SK-N-SH treated with all-trans-retinoic acid at 6 μM for 48 hours (cell line): ENCODE data around the gene OR5AU1.

Experiments used
- ESRRG ChIP-seq: fragments of 250-450 bp; sonication (Bioruptor Pico); IDR thresholded peaks from 2 replicates; pipeline ENCODE4 v1.6.1; 2021; ENCODE audit warnings: mild to moderate bottlenecking
- GLIS3 ChIP-seq: fragments of 250-450 bp; sonication (Bioruptor Pico); IDR thresholded peaks from 2 replicates; pipeline ENCODE4 v1.5.0; 2020; ENCODE audit warnings: mild to moderate bottlenecking, moderate library complexity
- ISL1 ChIP-seq: fragments of 250-450 bp; sonication (Bioruptor Pico); IDR thresholded peaks from 2 replicates; pipeline ENCODE4 v2.1.2; 2022; ENCODE audit warnings: mild to moderate bottlenecking, moderate library complexity
- TCF4 ChIP-seq: fragments of 250-450 bp; sonication (Bioruptor Pico); IDR thresholded peaks from 2 replicates; pipeline ENCODE4 v1.8.0; 2021; ENCODE audit warnings: mild to moderate bottlenecking, moderate library complexity, borderline replicate concordance
- TOX ChIP-seq: fragments of 250-450 bp; sonication (Bioruptor Pico); IDR thresholded peaks from 2 replicates; pipeline ENCODE4 v1.8.0; 2021; ENCODE audit warnings: mild to moderate bottlenecking, moderate library complexity, borderline replicate concordance
- ZFP3 ChIP-seq: fragments of 250-450 bp; sonication (Bioruptor Pico); IDR thresholded peaks from 2 replicates; pipeline ENCODE4 v1.5.0; 2020; ENCODE audit warnings: mild to moderate bottlenecking, moderate library complexity
- ZFP30 ChIP-seq: fragments of 450-650 bp; formaldehyde crosslinking; IDR thresholded peaks from 2 replicates; pipeline ENCODE4 v1.5.0; 2022; ENCODE audit warnings: mild to moderate bottlenecking, moderate library complexity
- ZNF565 ChIP-seq: fragments of 450-650 bp; formaldehyde crosslinking; conservative IDR thresholded peaks from 2 replicates; pipeline ENCODE4 v1.5.0; 2020; ENCODE audit warnings: low read depth, mild to moderate bottlenecking, moderate library complexity
- ZNF8 ChIP-seq: fragments of 450-650 bp; formaldehyde crosslinking; IDR thresholded peaks from 2 replicates; pipeline ENCODE4 v1.5.0; 2020; ENCODE audit warnings: mild to moderate bottlenecking, moderate library complexity
- TF ChIP-seq, protein P1 (sequence below): fragments of 250-450 bp; sonication (Bioruptor Pico); IDR thresholded peaks from 2 replicates; pipeline ENCODE4 v1.5.1; 2020; ENCODE audit warnings: low read depth, mild to moderate bottlenecking, moderate library complexity
- TF ChIP-seq, protein P2 (sequence below): fragments of 250-450 bp; sonication (Bioruptor Pico); IDR thresholded peaks from 2 replicates; pipeline ENCODE4 v1.5.1; 2021; ENCODE audit warnings: mild to moderate bottlenecking, moderate library complexity
- TF ChIP-seq, protein P3 (sequence below): fragments of 250-450 bp; sonication (Bioruptor Pico); IDR thresholded peaks from 2 replicates; pipeline ENCODE4 v1.8.0; 2020; ENCODE audit warnings: mild to moderate bottlenecking, moderate library complexity, borderline replicate concordance

DNA sequence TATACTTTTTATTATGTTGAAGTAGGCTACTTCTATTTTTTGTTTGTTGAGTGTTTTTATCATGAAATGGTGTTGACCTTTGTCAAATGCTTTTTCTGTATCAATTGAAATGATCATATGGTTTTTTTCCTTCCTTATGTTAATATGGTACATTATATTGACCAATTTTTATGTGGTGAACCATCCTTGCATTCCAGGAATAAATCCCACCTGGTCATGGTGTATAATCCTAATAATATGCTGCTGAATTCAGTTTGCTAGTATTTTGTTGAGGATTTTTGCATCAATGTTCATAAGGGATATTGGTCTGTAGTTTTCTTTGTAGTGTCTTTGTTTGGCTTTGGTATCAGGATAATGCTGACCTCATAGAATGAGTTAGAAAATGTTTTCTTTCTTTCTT lies 10.4 kb downstream of the OR5AU1 start:
- no peak for TF ChIP-seq ZFP30
- no peak for TF ChIP-seq GLIS3 (CRISPR knock-in tag)
- TF ChIP-seq ZNF8 (CRISPR knock-in tag): no peak
- TF ChIP-seq TOX (CRISPR knock-in tag): no peak
- TF ChIP-seq, protein P1, sequence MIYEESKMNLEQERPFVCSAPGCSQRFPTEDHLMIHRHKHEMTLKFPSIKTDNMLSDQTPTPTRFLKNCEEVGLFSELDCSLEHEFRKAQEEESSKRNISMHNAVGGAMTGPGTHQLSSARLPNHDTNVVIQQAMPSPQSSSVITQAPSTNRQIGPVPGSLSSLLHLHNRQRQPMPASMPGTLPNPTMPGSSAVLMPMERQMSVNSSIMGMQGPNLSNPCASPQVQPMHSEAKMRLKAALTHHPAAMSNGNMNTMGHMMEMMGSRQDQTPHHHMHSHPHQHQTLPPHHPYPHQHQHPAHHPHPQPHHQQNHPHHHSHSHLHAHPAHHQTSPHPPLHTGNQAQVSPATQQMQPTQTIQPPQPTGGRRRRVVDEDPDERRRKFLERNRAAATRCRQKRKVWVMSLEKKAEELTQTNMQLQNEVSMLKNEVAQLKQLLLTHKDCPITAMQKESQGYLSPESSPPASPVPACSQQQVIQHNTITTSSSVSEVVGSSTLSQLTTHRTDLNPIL (CRISPR knock-in tag): no peak
- TF ChIP-seq, protein P2, sequence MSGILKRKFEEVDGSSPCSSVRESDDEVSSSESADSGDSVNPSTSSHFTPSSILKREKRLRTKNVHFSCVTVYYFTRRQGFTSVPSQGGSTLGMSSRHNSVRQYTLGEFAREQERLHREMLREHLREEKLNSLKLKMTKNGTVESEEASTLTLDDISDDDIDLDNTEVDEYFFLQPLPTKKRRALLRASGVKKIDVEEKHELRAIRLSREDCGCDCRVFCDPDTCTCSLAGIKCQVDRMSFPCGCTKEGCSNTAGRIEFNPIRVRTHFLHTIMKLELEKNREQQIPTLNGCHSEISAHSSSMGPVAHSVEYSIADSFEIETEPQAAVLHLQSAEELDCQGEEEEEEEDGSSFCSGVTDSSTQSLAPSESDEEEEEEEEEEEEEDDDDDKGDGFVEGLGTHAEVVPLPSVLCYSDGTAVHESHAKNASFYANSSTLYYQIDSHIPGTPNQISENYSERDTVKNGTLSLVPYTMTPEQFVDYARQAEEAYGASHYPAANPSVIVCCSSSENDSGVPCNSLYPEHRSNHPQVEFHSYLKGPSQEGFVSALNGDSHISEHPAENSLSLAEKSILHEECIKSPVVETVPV (CRISPR knock-in tag): no peak
- TF ChIP-seq ISL1 (CRISPR knock-in tag): no peak
- TF ChIP-seq ZNF565 (CRISPR knock-in tag): no peak
- TF ChIP-seq ESRRG (CRISPR knock-in tag): no peak
- no peak for TF ChIP-seq ZFP3
- TF ChIP-seq TCF4 (CRISPR knock-in tag): no peak
- TF ChIP-seq, protein P3, sequence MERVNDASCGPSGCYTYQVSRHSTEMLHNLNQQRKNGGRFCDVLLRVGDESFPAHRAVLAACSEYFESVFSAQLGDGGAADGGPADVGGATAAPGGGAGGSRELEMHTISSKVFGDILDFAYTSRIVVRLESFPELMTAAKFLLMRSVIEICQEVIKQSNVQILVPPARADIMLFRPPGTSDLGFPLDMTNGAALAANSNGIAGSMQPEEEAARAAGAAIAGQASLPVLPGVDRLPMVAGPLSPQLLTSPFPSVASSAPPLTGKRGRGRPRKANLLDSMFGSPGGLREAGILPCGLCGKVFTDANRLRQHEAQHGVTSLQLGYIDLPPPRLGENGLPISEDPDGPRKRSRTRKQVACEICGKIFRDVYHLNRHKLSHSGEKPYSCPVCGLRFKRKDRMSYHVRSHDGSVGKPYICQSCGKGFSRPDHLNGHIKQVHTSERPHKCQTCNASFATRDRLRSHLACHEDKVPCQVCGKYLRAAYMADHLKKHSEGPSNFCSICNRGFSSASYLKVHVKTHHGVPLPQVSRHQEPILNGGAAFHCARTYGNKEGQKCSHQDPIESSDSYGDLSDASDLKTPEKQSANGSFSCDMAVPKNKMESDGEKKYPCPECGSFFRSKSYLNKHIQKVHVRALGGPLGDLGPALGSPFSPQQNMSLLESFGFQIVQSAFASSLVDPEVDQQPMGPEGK: no peak
